Esophagus squamous epithelium (tissue), 4 donors: ENCODE measurements around the gene JDP2.
A peak's percentile ranks its signal among the peaks of the same experiment; 100 is the strongest.

Experiments used
- POLR2A ChIP-seq, 4 donors: fragments of 450-650 bp; IDR thresholded peaks; one replicate each; pipeline ENCODE4 v1.6.1; 2017; ENCODE audit warnings: antibody characterized with exemption in 4 of 4, mild to moderate bottlenecking in 4 of 4, moderate library complexity in 3 of 4
- TF ChIP-seq, protein P1 (sequence below), 6 experiments: fragments of 450-650 bp in 4 of 6; fragments of 200-600 bp in 2 of 6; sonication (generic) in 2 of 6; IDR thresholded peaks; one replicate each; pipeline ENCODE4 v1.5.1; 2016 to 2019; ENCODE audit warnings: antibody characterized with exemption in 6 of 6, mild to moderate bottlenecking in 4 of 6, moderate library complexity in 4 of 6

DNA sequence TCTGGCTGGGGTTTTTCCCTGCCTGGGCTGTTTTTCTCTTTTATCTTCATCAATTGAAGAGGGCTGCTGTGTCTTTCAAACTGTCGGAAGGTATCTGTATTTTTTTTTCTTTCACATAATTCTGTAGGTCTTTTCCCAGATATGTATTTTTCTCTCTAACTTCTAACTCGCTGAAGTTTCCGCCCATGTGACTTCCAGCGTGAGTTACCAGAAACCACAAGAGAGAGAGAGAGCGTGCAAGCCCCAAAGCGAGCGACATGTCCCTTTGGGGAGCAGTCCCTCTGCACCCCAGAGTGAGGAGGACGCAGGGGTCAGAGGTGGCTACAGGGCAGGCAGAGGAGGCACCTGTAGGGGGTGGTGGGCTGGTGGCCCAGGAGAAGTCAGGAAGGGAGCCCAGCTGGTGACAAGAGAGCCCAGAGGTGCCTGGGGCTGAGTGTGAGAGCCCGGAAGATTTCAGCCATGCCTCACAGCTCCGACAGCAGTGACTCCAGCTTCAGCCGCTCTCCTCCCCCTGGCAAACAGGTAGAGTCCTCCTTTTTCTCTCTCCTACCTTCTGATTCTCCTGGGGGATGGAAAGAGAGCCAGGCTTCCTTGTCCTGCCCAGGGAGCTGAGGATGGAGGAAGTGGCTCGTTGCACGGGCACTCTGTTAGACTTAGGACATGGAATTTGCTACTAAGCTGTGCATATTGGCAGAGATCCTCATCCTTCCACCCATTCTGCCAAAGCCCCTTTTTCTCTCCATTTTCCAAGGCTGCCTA, 94.6 kb downstream of the JDP2 start, which contains the start of gene BATF:
- TF ChIP-seq, protein P1, sequence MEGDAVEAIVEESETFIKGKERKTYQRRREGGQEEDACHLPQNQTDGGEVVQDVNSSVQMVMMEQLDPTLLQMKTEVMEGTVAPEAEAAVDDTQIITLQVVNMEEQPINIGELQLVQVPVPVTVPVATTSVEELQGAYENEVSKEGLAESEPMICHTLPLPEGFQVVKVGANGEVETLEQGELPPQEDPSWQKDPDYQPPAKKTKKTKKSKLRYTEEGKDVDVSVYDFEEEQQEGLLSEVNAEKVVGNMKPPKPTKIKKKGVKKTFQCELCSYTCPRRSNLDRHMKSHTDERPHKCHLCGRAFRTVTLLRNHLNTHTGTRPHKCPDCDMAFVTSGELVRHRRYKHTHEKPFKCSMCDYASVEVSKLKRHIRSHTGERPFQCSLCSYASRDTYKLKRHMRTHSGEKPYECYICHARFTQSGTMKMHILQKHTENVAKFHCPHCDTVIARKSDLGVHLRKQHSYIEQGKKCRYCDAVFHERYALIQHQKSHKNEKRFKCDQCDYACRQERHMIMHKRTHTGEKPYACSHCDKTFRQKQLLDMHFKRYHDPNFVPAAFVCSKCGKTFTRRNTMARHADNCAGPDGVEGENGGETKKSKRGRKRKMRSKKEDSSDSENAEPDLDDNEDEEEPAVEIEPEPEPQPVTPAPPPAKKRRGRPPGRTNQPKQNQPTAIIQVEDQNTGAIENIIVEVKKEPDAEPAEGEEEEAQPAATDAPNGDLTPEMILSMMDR (IDR thresholded peaks at IDR 0.05), result no peak
- peak in 2 of 4 donors; percentile 51 to 73 for TF ChIP-seq POLR2A (IDR thresholded peaks at IDR 0.05)
